Prostate gland (tissue), 2 donors: ENCODE data around the gene CEP70.
"Not testable (repeated sequence)": the region's sequence is repeated elsewhere in the genome, so short reads cannot be mapped to it uniquely, and the experiment has no call there.

ENCODE experiments used
- POLR2A ChIP-seq: fragments of 450-650 bp; IDR thresholded peaks from one replicate; pipeline ENCODE4 v1.6.1; 2016; ENCODE audit warnings: antibody characterized with exemption, mild to moderate bottlenecking
- TF ChIP-seq, protein P1 (sequence below), 4 experiments: fragments of 200-600 bp in 2 of 4; fragments of 450-650 bp in 2 of 4; sonication (generic) in 2 of 4; IDR thresholded peaks; 1 replicate in 3 of 4; 2 replicates in 1 of 4; pipeline ENCODE4 v1.5.1; 2016 to 2019; ENCODE audit warnings: antibody characterized with exemption in 4 of 4, mild to moderate bottlenecking in 2 of 4, moderate library complexity in 2 of 4

DNA sequence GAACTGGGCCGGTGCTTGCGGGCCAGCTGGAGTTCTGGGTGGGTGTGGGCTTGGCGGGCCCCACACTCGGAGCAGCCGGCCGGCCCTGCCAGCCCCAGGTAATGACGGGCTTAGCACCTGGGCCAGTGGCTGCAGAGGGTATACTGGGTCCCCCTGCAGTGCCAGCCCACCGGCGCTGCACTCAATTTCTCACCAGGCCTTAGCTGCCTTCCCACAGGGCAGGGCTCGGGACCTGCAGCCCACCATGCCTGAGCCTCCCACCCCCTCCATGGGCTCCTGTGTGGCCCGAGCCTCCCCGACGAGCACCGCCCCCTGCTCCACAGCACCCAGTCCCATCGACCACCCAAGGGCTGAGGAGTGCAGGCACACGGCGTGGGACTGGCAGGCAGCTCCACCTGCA is 109.4 kb downstream of the CEP70 start:
- TF ChIP-seq, protein P1, sequence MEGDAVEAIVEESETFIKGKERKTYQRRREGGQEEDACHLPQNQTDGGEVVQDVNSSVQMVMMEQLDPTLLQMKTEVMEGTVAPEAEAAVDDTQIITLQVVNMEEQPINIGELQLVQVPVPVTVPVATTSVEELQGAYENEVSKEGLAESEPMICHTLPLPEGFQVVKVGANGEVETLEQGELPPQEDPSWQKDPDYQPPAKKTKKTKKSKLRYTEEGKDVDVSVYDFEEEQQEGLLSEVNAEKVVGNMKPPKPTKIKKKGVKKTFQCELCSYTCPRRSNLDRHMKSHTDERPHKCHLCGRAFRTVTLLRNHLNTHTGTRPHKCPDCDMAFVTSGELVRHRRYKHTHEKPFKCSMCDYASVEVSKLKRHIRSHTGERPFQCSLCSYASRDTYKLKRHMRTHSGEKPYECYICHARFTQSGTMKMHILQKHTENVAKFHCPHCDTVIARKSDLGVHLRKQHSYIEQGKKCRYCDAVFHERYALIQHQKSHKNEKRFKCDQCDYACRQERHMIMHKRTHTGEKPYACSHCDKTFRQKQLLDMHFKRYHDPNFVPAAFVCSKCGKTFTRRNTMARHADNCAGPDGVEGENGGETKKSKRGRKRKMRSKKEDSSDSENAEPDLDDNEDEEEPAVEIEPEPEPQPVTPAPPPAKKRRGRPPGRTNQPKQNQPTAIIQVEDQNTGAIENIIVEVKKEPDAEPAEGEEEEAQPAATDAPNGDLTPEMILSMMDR (IDR thresholded peaks at IDR 0.05): not testable (repeated sequence)
- not testable (repeated sequence) for TF ChIP-seq POLR2A
